ENCODE measurements around the gene EPAS1.
A peak's percentile ranks its signal among the peaks of the same experiment; 100 is the strongest.

Gene EPAS1

DNA sequence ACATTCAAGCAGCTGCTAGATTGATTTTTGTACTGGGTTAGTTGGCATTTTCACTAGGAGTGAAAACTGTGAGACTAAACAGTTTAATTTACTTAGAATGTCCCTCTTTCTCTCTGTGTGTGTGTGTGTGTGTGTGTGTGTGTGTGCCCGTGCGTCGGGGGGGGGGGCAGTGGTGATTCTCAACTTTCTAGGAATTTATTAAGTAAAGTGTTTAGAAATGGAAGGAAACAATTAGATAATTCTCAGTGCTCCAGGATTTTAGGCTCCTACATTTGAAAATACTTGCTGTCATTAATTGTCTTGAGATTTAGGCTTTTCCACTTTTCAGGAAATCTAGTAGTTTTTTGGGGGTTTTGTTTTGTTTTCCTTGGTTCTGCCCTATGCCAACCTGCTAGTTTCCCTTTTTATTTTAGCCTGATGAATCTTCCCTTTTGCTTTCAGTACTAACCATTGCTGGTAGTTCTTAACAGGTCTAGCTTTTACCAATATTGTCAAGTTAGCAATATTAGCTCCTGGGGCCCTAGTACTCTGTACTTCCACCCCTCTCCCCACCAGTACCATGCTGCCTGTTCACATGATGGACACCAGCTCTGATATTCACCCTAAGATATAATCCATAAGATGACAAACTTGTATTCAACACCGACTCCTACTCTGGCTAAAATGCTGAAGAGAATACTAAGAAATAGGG lies 4.9 kb downstream of the EPAS1 start:
- no peak for DNase-seq (ENCODE audit: low read depth)

DNA sequence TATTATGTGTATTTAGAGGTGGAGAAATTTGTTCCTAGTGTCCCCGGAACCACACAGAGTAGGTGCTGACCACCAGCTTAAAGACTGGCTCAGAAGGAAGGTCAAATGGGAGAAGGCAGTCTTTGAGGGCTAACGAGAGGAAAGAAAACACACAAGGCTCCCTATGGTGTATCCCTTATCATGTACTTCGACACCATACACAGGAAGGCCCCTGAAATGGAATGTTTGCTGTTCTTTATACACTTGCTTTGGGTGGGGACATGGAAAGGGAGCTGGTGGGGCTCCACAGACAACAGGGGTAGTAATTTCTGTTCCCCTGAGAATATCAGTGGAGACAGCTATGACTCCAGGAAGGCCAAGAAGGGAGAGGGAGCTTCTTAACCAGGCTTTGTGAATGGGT lies 6.0 kb downstream of the EPAS1 start:
- no peak for DNase-seq (ENCODE audit: low read depth)

GRCh38 chr2:46303822-46304221 lies 6.6 kb downstream of the EPAS1 start:
- DNase-seq (ENCODE audit: low read depth), result no peak

DNA sequence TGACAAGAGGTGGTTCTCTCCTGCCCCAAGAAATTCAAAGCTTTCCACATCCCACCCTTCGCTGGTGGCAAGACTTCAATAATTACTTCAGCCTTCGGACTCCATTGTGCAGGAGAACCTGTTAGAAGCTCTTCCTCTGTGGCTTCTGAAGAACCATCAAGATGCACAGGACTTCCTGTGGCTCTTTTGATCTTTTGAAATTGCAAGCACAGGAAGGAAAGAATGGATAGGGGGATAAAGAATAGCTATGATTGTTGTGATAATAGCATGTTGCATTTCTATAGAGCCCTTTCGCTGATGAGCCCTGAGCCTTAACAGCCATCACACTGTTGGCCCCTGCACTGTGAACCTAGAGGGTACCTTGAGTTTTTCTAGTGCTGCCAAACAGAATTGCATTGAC lies 7.4 kb downstream of the EPAS1 start:
- no peak for DNase-seq (ENCODE audit: low read depth)

DNA sequence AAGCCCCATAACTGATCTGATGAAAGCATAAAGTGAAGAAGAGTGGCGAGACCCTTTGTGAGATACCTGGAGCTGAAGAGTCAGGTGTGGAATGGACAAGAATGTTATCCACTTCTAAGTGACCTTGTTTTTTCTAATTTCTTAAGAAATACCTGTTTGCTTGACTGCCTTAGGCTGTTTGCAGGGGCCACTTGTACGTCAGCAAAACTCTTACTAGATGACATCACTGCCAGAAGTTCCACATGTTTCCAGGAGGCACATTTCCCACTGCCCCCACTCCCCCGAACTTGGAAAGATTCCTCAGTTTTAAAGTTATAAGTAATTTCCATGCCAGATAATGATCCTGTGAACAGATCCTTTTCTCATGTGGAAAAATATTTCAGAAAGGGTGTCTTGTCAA lies 8.0 kb downstream of the EPAS1 start:
- DNase-seq (ENCODE audit: low read depth), result no peak

DNA sequence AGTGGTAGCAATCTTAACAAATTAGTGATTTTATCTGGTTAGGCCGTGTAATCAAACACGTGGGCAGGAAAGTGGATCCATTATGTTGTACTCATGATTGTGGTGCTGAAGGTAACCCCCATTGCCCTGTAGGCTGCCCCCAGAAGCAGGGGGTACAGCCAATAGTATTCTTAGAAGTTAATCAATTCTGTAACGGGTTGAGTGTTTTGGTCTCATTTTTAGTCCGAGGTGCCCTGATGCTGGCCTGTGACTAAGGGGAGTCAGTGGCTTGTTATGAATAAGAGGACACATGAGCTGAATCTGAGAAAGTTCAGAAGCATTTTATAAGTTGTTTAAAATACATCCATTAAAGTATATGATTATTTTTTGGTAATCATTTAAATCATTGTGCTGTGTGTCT lies 8.6 kb downstream of the EPAS1 start:
- no peak for DNase-seq (ENCODE audit: low read depth)

DNA sequence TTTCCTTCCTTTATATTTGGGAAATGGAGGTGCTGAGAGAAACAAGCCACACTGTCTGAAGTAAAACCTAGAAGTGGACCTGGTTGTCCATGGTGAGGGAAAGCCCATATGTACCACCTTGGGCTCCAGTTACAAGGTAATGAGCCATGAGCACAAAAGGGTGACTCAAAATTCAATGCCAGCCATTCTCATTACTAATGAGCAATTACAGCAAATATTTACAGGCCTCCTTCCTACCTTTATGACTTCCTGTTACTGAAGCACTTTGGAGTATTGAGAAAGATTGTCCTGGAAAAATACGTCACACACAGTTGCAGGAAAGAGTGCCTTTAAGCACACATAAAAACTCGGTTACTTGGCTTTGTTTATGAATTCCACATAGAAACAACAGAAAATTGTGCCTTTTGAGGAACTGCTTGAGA lies 9.1 kb downstream of the EPAS1 start:
- no peak for DNase-seq (ENCODE audit: low read depth)

- no peak for DNase-seq (ENCODE audit: low read depth)
These were observed 9.9 kb downstream of the EPAS1 start for GRCh38 chr2:46306988-46307655.

DNA sequence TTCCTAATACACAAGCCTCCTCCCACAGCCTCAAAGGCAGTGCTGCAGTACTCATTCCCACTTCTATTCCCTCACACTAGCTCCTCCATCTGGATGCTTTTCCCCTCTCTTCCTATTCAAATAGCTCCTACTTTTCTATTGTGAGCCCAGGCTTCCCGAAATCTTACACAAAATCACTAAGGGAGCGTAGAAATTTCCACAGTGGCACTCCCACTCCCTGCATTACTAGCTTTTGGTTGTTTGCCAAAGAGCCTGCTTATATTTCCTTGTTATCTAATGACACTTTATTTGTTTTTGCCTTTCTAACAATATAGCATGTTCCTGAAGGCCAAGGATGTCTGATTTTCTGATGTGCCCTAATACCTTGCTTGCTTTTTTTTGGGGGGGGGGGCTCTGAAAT lies 10.9 kb downstream of the EPAS1 start:
- no peak for DNase-seq (ENCODE audit: low read depth)

DNA sequence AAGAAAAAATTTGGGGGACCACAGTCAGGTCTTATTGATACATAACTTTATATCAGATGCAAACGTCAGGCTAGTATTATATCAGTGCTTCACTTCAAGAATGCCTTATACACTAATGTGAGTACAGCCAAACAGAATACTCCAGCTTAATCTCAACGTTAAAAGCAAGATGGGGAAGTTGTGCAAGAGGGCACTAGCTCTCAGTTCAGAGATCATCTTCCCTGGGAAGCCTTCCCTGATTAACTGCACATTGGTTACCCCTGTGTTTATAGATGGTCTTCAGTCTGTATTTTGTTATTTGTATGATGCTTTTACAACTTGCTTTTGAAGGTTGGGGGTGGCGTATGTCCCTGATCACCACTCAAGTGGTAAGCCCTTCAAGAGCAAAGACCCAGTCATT lies 11.4 kb downstream of the EPAS1 start:
- no peak for DNase-seq (ENCODE audit: low read depth)

GRCh38 chr2:46309052-46309953 lies 12.1 kb downstream of the EPAS1 start:
- no peak for DNase-seq (ENCODE audit: low read depth)

DNA sequence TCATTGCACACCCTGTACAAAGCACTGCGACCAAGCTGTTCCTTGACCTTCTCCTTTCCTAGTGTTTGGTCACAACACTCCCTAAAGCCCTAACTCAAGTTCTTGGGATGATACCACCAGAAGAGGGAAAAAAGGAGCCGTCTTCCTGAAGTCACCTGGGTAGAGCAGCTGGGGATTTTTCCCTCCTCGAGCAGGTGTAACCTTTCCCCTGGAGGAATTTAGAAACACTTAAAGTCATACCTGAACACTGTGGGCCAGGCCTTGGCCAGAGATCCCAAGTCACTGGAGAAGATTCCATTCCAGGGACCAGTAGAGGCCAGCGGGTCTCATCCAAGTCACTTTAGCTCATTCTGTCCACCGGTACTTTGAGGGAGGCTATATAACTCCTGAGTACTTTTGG lies 13.2 kb downstream of the EPAS1 start:
- no peak for DNase-seq (ENCODE audit: low read depth)

GRCh38 chr2:46311651-46312223 lies 14.5 kb downstream of the EPAS1 start:
- DNase-seq (ENCODE audit: low read depth), result no peak

DNA sequence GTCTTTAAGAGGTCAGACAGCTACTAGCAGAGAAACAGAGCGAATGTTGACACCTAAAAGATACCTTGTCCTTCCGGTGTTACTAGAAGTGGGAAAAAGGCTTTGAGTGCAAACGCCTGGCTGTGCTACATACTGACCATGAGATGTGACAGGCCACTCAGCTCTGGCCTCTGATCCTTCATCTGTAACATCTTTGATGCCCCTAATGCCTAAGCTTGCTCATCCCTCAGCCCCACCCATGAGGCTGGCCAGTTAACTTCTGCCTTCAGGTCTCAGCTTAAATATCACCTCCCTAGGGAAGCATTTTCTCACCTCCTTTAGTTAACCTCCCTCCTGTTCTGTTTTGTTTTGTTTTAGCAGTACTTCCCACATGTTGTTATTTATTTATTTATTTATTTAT lies 15.9 kb downstream of the EPAS1 start:
- DNase-seq (ENCODE audit: low read depth), result no peak

DNA sequence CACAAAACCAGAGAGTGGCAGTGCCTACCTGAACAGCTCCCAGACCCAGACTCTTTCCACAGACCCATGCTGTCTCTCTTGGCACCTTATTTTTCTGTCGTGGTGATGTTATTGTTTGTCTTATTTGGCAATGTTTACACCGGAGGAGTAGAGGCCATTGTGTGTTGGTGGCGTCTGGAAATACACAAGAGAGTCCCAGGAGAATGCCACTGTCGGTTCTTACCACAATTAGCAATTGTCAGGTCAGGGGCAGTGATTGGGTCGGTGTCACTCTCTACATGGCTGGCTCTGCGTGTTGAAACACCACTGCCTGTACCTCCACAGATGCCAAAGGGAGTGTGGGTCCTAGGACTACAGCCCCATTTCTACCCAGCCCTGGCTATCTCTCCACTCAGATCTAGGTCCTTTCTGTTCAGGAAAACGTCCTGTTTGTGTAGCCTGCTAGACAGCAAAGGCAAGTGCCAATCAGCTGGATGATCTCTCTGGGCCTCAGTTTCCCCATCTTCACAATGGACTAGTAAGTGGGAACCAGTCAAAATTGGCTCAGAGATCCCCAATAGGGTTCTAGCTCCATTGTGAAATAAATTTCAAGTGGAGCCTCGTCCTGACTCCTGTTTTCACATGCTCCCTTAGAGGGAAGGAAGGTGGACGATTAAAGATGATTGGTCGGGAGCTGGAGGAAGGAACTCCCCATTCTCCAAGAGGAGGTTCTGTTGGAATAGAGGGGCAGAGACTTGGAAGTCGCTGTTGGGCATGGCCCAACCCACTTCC lies 17.0 kb downstream of the EPAS1 start:
- DNase-seq (ENCODE audit: low read depth), result no peak

- DNase-seq (ENCODE audit: low read depth), result peak; percentile 79
These were observed 18.1 kb downstream of the EPAS1 start for GRCh38 chr2:46315103-46315890.

GRCh38 chr2:46317094-46317486 lies 19.9 kb downstream of the EPAS1 start:
- DNase-seq (ENCODE audit: low read depth), result no peak

GRCh38 chr2:46318579-46319460 lies 21.6 kb downstream of the EPAS1 start:
- no peak for DNase-seq (ENCODE audit: low read depth)

- DNase-seq (ENCODE audit: low read depth), result no peak
These were observed 22.5 kb downstream of the EPAS1 start for GRCh38 chr2:46319711-46320110.

- no peak for DNase-seq (ENCODE audit: low read depth)
These were observed 22.9 kb downstream of the EPAS1 start for GRCh38 chr2:46320141-46320567.
